ENCODE measurements around the gene LTBP1. TPM values are rescaled to one million over a fixed set of nuclear protein-coding genes. Genes with fewer than 3 reads are reported as not detected.

The LTBP1 gene
- total RNA-seq, 6 experiments from 2014 or later: 260 to 409 (median 335) TPM

DNA sequence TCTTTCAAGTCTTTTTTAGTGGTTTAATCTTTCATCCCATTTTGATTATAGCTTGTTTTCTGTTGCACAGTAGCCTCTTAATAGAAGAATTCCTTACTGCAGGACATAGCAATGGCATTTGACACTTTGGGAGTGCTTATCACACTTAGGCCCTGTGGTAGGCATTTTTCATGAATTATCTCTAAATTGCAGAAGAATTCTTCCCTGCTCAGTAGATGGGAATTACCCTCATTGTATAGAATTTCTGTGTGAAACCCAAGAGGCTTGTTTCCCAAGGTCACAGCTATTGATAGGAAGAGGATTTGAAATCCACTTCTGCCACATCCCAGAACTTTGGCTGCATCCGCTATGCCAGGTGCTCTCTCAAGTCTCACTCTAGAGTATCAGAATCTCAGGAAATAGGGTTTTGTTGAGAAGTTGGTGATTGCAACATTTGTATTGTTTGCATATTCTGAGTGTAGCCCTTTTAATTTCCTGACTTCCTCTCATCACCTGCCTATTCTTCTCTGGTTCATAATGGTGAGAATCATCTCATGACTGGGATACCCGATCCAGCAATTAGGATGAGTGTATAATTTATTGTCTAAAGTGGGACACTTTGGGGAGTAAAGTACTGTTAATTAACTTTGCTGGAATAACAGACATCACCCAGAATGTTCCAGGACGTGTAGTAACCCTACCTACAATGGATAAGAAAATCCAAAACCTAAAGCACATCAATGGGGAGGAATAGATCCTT, 274.5 kb downstream of the LTBP1 start:
- no peaks in the 10 kb centered on the region for H3K9me3 Mint-ChIP-seq
- H3K36me3 Mint-ChIP-seq (ENCODE audit: low read depth): peaks cover 73% of the 10 kb centered on the region
- no peak for DNase-seq
- no peaks in the 10 kb centered on the region for H3K27me3 Mint-ChIP-seq (ENCODE audit: insufficient read depth)
- peaks cover 85% of the 10 kb centered on the region for H3K4me1 Mint-ChIP-seq (ENCODE audit: low read depth)
- peak overlapping the region; percentile 70 for H3K27ac Mint-ChIP-seq
- TF ChIP-seq, protein P1, sequence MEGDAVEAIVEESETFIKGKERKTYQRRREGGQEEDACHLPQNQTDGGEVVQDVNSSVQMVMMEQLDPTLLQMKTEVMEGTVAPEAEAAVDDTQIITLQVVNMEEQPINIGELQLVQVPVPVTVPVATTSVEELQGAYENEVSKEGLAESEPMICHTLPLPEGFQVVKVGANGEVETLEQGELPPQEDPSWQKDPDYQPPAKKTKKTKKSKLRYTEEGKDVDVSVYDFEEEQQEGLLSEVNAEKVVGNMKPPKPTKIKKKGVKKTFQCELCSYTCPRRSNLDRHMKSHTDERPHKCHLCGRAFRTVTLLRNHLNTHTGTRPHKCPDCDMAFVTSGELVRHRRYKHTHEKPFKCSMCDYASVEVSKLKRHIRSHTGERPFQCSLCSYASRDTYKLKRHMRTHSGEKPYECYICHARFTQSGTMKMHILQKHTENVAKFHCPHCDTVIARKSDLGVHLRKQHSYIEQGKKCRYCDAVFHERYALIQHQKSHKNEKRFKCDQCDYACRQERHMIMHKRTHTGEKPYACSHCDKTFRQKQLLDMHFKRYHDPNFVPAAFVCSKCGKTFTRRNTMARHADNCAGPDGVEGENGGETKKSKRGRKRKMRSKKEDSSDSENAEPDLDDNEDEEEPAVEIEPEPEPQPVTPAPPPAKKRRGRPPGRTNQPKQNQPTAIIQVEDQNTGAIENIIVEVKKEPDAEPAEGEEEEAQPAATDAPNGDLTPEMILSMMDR (IDR thresholded peaks at IDR 0.05): no peak
- H3K4me3 Mint-ChIP-seq: no peak overlapping the region

DNA sequence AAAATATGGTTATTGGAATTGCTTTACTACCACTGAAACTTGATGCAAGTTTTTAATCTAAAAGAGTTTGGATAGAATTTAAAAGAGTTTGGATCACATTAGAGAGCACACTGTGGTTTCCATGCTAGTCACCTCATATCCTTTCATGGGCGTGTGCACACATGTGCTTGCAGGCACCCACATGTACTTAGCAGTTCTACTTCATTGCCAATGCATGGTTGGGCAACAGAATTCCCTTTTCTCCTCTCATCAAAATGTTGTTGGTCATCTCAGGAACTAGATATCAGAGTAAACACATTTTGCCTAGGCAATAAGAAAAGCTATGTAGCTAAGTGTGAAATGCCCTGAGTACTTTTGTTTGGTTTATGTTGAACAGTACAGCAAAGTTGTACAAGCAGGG, 275.6 kb downstream of the LTBP1 start:
- Mint-ChIP-seq H3K9me3 (no peaks in the 10 kb centered on the region), H3K36me3 (ENCODE audit: low read depth) (peaks cover 76% of the 10 kb centered on the region), H3K27ac (no peak overlapping the region), H3K27me3 (ENCODE audit: insufficient read depth) (no peaks in the 10 kb centered on the region), H3K4me3 (no peak overlapping the region), H3K4me1 (ENCODE audit: low read depth) (peaks cover 75% of the 10 kb centered on the region)
- DNase-seq: no peak
- TF ChIP-seq, protein P1 (IDR thresholded peaks at IDR 0.05): no peak

DNA sequence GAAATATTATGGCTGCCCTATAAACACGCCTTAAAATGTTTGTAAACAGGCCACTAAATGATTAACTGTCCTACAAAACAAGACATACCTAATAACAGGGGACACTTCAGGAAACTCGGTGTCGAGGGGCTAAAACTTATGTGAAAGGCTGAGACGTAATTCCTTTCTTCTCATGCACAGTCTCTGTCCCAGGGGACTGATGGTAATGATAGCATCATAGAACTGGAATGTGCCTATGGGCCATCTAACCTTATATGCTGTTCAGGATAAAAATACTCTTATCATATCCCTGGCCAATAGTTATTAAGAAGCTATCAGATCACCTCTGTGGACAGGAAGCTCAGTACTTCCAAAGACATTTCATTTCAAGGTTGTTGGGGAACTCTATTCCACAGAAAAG, 277.1 kb downstream of the LTBP1 start:
- H3K4me3 Mint-ChIP-seq: no peak overlapping the region
- H3K27me3 Mint-ChIP-seq (ENCODE audit: insufficient read depth): no peaks in the 10 kb centered on the region
- no peaks in the 10 kb centered on the region for H3K9me3 Mint-ChIP-seq
- peaks cover 72% of the 10 kb centered on the region for H3K4me1 Mint-ChIP-seq (ENCODE audit: low read depth)
- TF ChIP-seq, protein P1 (IDR thresholded peaks at IDR 0.05): no peak
- no peak for DNase-seq
- peaks cover 70% of the 10 kb centered on the region for H3K36me3 Mint-ChIP-seq (ENCODE audit: low read depth)
- H3K27ac Mint-ChIP-seq: no peak overlapping the region; the same call in 1 of the 2 replicates

DNA sequence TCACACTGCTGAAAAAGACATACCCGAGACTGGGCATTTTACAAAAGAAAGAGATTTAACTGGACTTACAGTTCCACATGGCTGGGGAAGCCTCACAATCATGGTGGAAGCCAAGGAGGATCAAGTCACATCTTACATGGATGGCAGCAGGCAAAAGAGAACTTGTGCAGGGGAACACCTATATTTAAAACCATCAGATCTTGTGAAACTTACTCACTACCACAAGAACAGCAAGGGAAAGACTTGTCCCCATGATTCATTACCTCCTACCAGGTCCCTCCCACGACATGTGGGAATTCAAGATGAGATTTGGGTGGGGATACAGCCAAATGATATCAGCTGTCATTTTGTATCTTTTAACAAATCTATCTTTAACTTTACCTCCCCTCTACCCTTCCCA, 278.6 kb downstream of the LTBP1 start:
- peaks cover 71% of the 10 kb centered on the region for H3K4me1 Mint-ChIP-seq (ENCODE audit: low read depth)
- no peak for DNase-seq
- H3K27me3 Mint-ChIP-seq (ENCODE audit: insufficient read depth): no peaks in the 10 kb centered on the region
- peaks cover 59% of the 10 kb centered on the region for H3K36me3 Mint-ChIP-seq (ENCODE audit: low read depth)
- H3K9me3 Mint-ChIP-seq: no peaks in the 10 kb centered on the region
- no peak overlapping the region for H3K27ac Mint-ChIP-seq
- TF ChIP-seq, protein P1 (IDR thresholded peaks at IDR 0.05): no peak
- H3K4me3 Mint-ChIP-seq: no peak overlapping the region

DNA sequence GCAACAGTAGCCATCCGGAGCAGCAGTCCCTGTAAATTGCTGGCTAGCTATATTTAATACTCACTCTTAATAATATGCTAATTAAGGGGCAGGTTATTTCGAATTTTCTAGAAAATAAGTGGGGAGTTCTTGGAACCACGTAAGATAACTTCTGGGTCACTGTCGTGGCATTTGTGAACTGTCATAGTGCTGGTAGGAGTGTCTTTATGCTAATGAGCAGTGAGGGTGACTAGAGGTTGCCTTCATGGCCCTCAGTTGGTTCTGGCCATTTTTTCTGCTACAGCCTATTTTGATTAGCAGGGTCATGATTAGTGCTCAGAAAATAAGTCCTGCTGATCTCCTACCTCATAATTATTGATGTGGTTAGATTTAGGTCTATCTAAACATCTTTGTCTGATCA, 279.8 kb downstream of the LTBP1 start:
- no peak overlapping the region for H3K27ac Mint-ChIP-seq

More for the DNA sequence above, 279.8 kb downstream of the LTBP1 start:
- DNase-seq: no peak
- TF ChIP-seq, protein P1 (IDR thresholded peaks at IDR 0.05): no peak
- no peak overlapping the region for H3K4me3 Mint-ChIP-seq
- H3K27me3 Mint-ChIP-seq (ENCODE audit: insufficient read depth): no peaks in the 10 kb centered on the region
- peaks cover 71% of the 10 kb centered on the region for H3K4me1 Mint-ChIP-seq (ENCODE audit: low read depth)
- H3K36me3 Mint-ChIP-seq (ENCODE audit: low read depth): peaks cover 57% of the 10 kb centered on the region
- no peaks in the 10 kb centered on the region for H3K9me3 Mint-ChIP-seq

Measured in HFFc6 (cell line).